Stimulated activated CD4-positive, alpha-beta T cell treated with anti-CD3 and anti-CD28 coated beads, Interleukin-15, amount 100 ng/mL, for 24 hours (primary cell): ENCODE results near the gene TRIP12.
"Not testable (repeated sequence)": the region's sequence is repeated elsewhere in the genome, so short reads cannot be mapped to it uniquely, and the experiment has no call there.

ENCODE experiments used
- DNase-seq: peaks from one replicate; pipeline ENCODE4 v3.0.0-alpha.2; 2020

TRIP12 gene

GRCh38 chr2:229870903-229871656 lies 50.7 kb downstream of the TRIP12 start:
- DNase-seq, result no peak

GRCh38 chr2:229869226-229869625 lies 52.6 kb downstream of the TRIP12 start:
- DNase-seq, result no peak

- no peak for DNase-seq
Measured at GRCh38 chr2:229868794-229869193, 53.0 kb downstream of the TRIP12 start.

GRCh38 chr2:229865033-229865432 lies 56.8 kb downstream of the TRIP12 start:
- DNase-seq, result no peak

- no peak for DNase-seq
Measured at GRCh38 chr2:229861431-229861830, 60.4 kb downstream of the TRIP12 start.

GRCh38 chr2:229860334-229860733 lies 61.5 kb downstream of the TRIP12 start:
- DNase-seq, result no peak

GRCh38 chr2:229858351-229858750 lies 63.5 kb downstream of the TRIP12 start:
- DNase-seq, result no peak

GRCh38 chr2:229857634-229858033 lies 64.2 kb downstream of the TRIP12 start:
- DNase-seq, result no peak

GRCh38 chr2:229856413-229856812 lies 65.4 kb downstream of the TRIP12 start:
- DNase-seq, result no peak

GRCh38 chr2:229855116-229855515 lies 66.7 kb downstream of the TRIP12 start:
- DNase-seq, result no peak

- DNase-seq, result peak; percentile 49
Measured at GRCh38 chr2:229852565-229852964, 69.2 kb downstream of the TRIP12 start.

GRCh38 chr2:229851870-229852269 lies 69.9 kb downstream of the TRIP12 start:
- DNase-seq, result no peak

GRCh38 chr2:229850355-229851275 lies 71.2 kb downstream of the TRIP12 start:
- DNase-seq, result peak; percentile 20

- no peak for DNase-seq
Measured at GRCh38 chr2:229849073-229849472, 72.7 kb downstream of the TRIP12 start.

- DNase-seq, result no peak
Measured at GRCh38 chr2:229843613-229844012, 78.2 kb downstream of the TRIP12 start.

GRCh38 chr2:229838729-229839128 lies 83.1 kb downstream of the TRIP12 start:
- DNase-seq, result no peak

GRCh38 chr2:229836847-229837246 lies 85.0 kb downstream of the TRIP12 start:
- DNase-seq, result no peak

GRCh38 chr2:229835596-229836283 lies 86.1 kb downstream of the TRIP12 start:
- DNase-seq, result no peak

GRCh38 chr2:229834368-229834767 lies 87.4 kb downstream of the TRIP12 start:
- DNase-seq, result not testable (repeated sequence)

GRCh38 chr2:229832510-229832898 lies 89.3 kb downstream of the TRIP12 start:
- no peak for DNase-seq

GRCh38 chr2:229831805-229832509 lies 89.9 kb downstream of the TRIP12 start:
- DNase-seq, result no peak

GRCh38 chr2:229825476-229825875 lies 96.3 kb downstream of the TRIP12 start:
- DNase-seq, result no peak

- DNase-seq, result no peak
Measured at GRCh38 chr2:229821316-229821715, 100.5 kb downstream of the TRIP12 start.
